SK-N-SH (cell line): ENCODE results near the gene CHST7. TPM values are rescaled to one million over a fixed set of nuclear protein-coding genes. Genes with fewer than 3 reads are reported as not detected.

Experiments
- CTCF ChIA-PET: fragments of 300-600, 350-600 bp; formaldehyde crosslinking; extraction: SDS; loops from one replicate; lab custom pipeline; 2021; lab: Yijun Ruan, JAX
- POLR2A ChIA-PET: fragments of 350-600 bp; sonication (Branson Sonifier 250); formaldehyde crosslinking; extraction: SDS; loops from one replicate; lab custom pipeline; 2020; ENCODE audit warnings: antibody characterized with exemption, inconsistent platforms; lab: Yijun Ruan, JAX
- DNase-seq: peaks from one replicate; pipeline ENCODE4 v3.0.0; 2012
- H2AFZ ChIP-seq: fragments of 200-600 bp; sonication (generic); 2 replicates; pipeline ENCODE4 v1.8.1; 2016; ENCODE audit warnings: antibody characterized with exemption, mild to moderate bottlenecking, low read depth
- H3F3A ChIP-seq: fragments of 200-600 bp; sonication (generic); replicated peaks from 2 replicates; pipeline ENCODE3; 2016; ENCODE audit warnings: antibody characterized with exemption, mild to moderate bottlenecking; ENCODE audit not compliant: insufficient read depth
- H3K27ac ChIP-seq, 2 experiments: fragments of 200-500 bp in 1 of 2; fragments of 200-600 bp in 1 of 2; sonication (Bioruptor generic) in 1 of 2; sonication (generic), shearing (Covaris generic) in 1 of 2; 2 replicates each; pipeline versions ENCODE4 v1.5.1 to v1.6.1; 2014 to 2016; ENCODE audit warnings: low read depth in 2 of 2, inconsistent platforms in 1 of 2, low read length in 1 of 2, mild to moderate bottlenecking in 1 of 2, mixed read lengths in 1 of 2
- H3K27me3 ChIP-seq: fragments of 200-600 bp; sonication (generic), shearing (Covaris generic); 2 replicates; pipeline ENCODE4 v1.6.1; 2016; ENCODE audit warnings: mixed run types; ENCODE audit not compliant: insufficient read depth
- H3K36me3 ChIP-seq, 2 experiments: fragments of 200-500 bp in 1 of 2; fragments of 200-600 bp in 1 of 2; sonication (Bioruptor generic) in 1 of 2; sonication (generic) in 1 of 2; replicated peaks in 1 of 2; 2 replicates each; pipeline versions ENCODE3 to v1.5.1; 2014 to 2016; ENCODE audit warnings: low read length in 1 of 2, mild to moderate bottlenecking in 1 of 2; ENCODE audit not compliant: insufficient read depth in 2 of 2, control insufficient read depth in 1 of 2
- H3K4me1 ChIP-seq, 2 experiments: fragments of 200-500 bp in 1 of 2; fragments of 200-600 bp in 1 of 2; sonication (Bioruptor generic) in 1 of 2; sonication (generic), shearing (Covaris generic) in 1 of 2; 2 replicates each; pipeline versions ENCODE4 v1.5.1 to v1.6.1; 2014 to 2016; ENCODE audit warnings: low read depth in 1 of 2, low read length in 1 of 2, mixed run types in 1 of 2; ENCODE audit not compliant: insufficient read depth in 2 of 2, control insufficient read depth in 1 of 2
- H3K4me2 ChIP-seq: fragments of 200-600 bp; sonication (generic), shearing (Covaris generic); 2 replicates; pipeline ENCODE4 v1.6.1; 2017; ENCODE audit warnings: mixed run types
- H3K4me3 ChIP-seq, 2 experiments: fragments of 200-500 bp in 1 of 2; fragments of 200-600 bp in 1 of 2; sonication (Bioruptor generic) in 1 of 2; sonication (generic), shearing (Covaris generic) in 1 of 2; 2 replicates each; pipeline versions ENCODE4 v1.5.1 to v1.8.1; 2014 to 2016; ENCODE audit warnings: low read depth in 2 of 2, inconsistent platforms in 1 of 2, low read length in 1 of 2, mild to moderate bottlenecking in 1 of 2, mixed read lengths in 1 of 2, moderate library complexity in 1 of 2
- H3K79me2 ChIP-seq: fragments of 200-600 bp; sonication (generic); 2 replicates; pipeline ENCODE4 v1.8.1; 2017; ENCODE audit warnings: mild to moderate bottlenecking; ENCODE audit not compliant: insufficient read depth
- H3K9ac ChIP-seq: fragments of 200-600 bp; sonication (generic); 2 replicates; pipeline ENCODE4 v1.6.1; 2017; ENCODE audit warnings: mixed run types
- H3K9me2 ChIP-seq: fragments of 200-600 bp; sonication (generic); 2 replicates; pipeline ENCODE4 v1.6.1; 2017; ENCODE audit warnings: mixed run types
- H3K9me3 ChIP-seq: fragments of 200-600 bp; sonication (generic); 2 replicates; pipeline ENCODE4 v1.6.1; 2017; ENCODE audit warnings: mixed run types, mild to moderate bottlenecking, moderate library complexity
- H4K20me1 ChIP-seq: fragments of 200-600 bp; sonication (generic); 2 replicates; pipeline ENCODE4 v1.6.1; 2017; ENCODE audit warnings: mild to moderate bottlenecking, mixed run types; ENCODE audit not compliant: insufficient read depth
- CTCF ChIP-seq: fragments of 200-600 bp; sonication (generic); IDR thresholded peaks from 2 replicates; pipeline ENCODE4 v1.6.1; 2017; ENCODE audit warnings: antibody characterized with exemption, mild to moderate bottlenecking, moderate library complexity
- GATA2 ChIP-seq: sonication (generic); formaldehyde crosslinking; IDR thresholded peaks from 2 replicates; pipeline ENCODE4 v1.5.0; 2020; ENCODE audit warnings: mild to moderate bottlenecking, missing genetic modification reagents
- MEF2A ChIP-seq: IDR thresholded peaks from 2 replicates; pipeline ENCODE4 v1.4.0; 2012; ENCODE audit warnings: low read depth, borderline replicate concordance
- MXI1 ChIP-seq: IDR thresholded peaks from 2 replicates; pipeline ENCODE4 v1.6.1; 2012; ENCODE audit warnings: mild to moderate bottlenecking, low read depth, low read length, improper control_type of control experiment
- SIN3A ChIP-seq: IDR thresholded peaks from 2 replicates; pipeline ENCODE4 v1.6.1; 2012; ENCODE audit warnings: low read depth, mild to moderate bottlenecking, low read length, moderate library complexity, borderline replicate concordance
- TAF1 ChIP-seq: IDR thresholded peaks from 2 replicates; pipeline ENCODE4 v1.6.1; 2012; ENCODE audit warnings: low read depth, mild to moderate bottlenecking, low read length, moderate library complexity, borderline replicate concordance
- TEAD4 ChIP-seq: IDR thresholded peaks from 2 replicates; pipeline ENCODE4 v1.4.0; 2012; ENCODE audit warnings: mild to moderate bottlenecking, borderline replicate concordance; ENCODE audit not compliant: insufficient read depth
- USF2 ChIP-seq: fragments of 150-350 bp; IDR thresholded peaks from 2 replicates; pipeline ENCODE4 v1.6.1; 2017; ENCODE audit warnings: antibody characterized with exemption, low read length, low read depth, borderline replicate concordance
- YY1 ChIP-seq: IDR thresholded peaks from 2 replicates; pipeline ENCODE4 v1.4.0; 2012; ENCODE audit warnings: low read depth, mild to moderate bottlenecking
- WGBS: methylation state at CpG from one replicate; pipeline ENCODE4 v1.1.6; 2017; ENCODE audit warnings: low lambda C conversion rate; 5-methylcytosine and 5-hydroxymethylcytosine counted together
- polyA plus RNA-seq, 3 experiments: library from polyadenylated mRNA; depleted of rRNA; stranded (reverse); fragments of >200 nt; gene quantifications; 2 replicates each; pipeline ENCODE4 v1.2.3, GENCODE V29; 2012
- TF ChIP-seq, protein P1 (sequence below): fragments of 150-350 bp; IDR thresholded peaks from 2 replicates; pipeline ENCODE4 v1.6.1; 2016; ENCODE audit warnings: mild to moderate bottlenecking, low read depth, low read length

CHST7 gene
- polyA plus RNA-seq, 1 of the 3 experiments (the other 2 are of a cell fraction) = 6.2 TPM

DNA sequence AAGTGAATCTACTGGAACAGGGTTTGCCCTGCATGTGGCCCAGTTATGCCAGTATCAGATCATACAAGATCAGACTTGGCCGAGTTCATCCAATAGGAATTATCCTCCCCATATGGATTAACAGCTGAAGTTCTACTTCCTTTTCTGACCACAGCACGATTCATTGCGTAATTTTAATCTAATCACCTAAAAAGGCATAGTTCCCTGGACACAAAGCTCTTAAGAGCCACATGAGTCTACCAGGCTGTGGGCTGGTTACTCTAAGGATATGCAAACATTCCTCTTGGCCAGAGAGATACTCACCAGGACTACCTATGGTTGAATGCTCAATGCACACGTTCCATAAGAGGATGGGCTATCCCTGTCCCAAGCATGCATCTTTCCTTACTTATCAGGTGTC is 46.9 kb downstream of the CHST7 start:
- H3K4me1 ChIP-seq = no peaks in the 10 kb centered on the region
- WGBS = 53% methylated on average over 4 of the region's 4 CpGs
- CTCF ChIA-PET = no interaction called here
- no peak overlapping the region for H3K9ac ChIP-seq
- H3F3A ChIP-seq = no peaks in the 10 kb centered on the region
- no peak overlapping the region for H3K27ac ChIP-seq
- POLR2A ChIA-PET = no interaction called here
- no peaks in the 10 kb centered on the region for H3K9me3 ChIP-seq
- no peaks in the 10 kb centered on the region for H3K9me2 ChIP-seq
- H3K36me3 ChIP-seq = peaks cover 0 to 12% of the 10 kb centered on the region in 2 experiments
- no peak overlapping the region for H3K4me2 ChIP-seq
- no peaks in the 10 kb centered on the region for H3K79me2 ChIP-seq
- DNase-seq = no peak
- H4K20me1 ChIP-seq = no peaks in the 10 kb centered on the region
- no peaks in the 10 kb centered on the region; the same call in 1 of the 2 replicates for H3K27me3 ChIP-seq
- no peak overlapping the region for H2AFZ ChIP-seq
- no peak for TF ChIP-seq SIN3A
- TF ChIP-seq YY1 = no peak
- TF ChIP-seq GATA2 (CRISPR knock-in tag) = no peak
- TF ChIP-seq MEF2A = no peak
- TF ChIP-seq TEAD4 = no peak
- TF ChIP-seq CTCF = no peak
- no peak for TF ChIP-seq TAF1
- no peak for TF ChIP-seq USF2
- no peak overlapping the region for H3K4me3 ChIP-seq

DNA sequence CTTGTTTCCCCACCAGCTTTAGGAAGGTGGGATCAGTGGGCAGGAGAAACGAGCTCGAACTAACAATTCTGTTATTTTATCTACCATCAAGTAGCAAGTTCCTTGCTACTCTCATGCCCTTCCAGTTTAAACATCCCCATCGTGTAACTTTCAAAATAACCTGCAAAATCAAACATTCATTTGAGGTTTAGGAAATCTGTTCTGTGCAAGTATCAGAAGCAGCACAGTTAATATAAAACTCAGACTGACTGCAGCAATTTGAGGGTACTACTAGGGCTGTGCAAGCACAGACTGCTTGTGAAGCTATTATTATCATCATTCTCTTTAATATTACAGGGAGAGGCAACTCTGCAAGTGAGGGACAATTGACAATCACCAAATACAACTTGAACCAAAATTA is 48.0 kb downstream of the CHST7 start:
- no peak overlapping the region for H3K27ac ChIP-seq
- no peaks in the 10 kb centered on the region for H3K4me1 ChIP-seq
- ChIA-PET POLR2A (no interaction called here), CTCF (no interaction called here)
- H3K9ac ChIP-seq = no peak overlapping the region
- WGBS = 53% methylated on average over 3 of the region's 3 CpGs
- H3K36me3 ChIP-seq = peaks cover 0 to 12% of the 10 kb centered on the region in 2 experiments
- no peak overlapping the region for H3K4me3 ChIP-seq
- no peak for TF ChIP-seq USF2
- TF ChIP-seq, protein P1, sequence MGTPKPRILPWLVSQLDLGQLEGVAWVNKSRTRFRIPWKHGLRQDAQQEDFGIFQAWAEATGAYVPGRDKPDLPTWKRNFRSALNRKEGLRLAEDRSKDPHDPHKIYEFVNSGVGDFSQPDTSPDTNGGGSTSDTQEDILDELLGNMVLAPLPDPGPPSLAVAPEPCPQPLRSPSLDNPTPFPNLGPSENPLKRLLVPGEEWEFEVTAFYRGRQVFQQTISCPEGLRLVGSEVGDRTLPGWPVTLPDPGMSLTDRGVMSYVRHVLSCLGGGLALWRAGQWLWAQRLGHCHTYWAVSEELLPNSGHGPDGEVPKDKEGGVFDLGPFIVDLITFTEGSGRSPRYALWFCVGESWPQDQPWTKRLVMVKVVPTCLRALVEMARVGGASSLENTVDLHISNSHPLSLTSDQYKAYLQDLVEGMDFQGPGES = no peak
- TF ChIP-seq CTCF = no peak
- no peak for TF ChIP-seq MXI1
- H3K27me3 ChIP-seq = no peaks in the 10 kb centered on the region; the same call in 1 of the 2 replicates
- DNase-seq = no peak
- no peak overlapping the region for H3K4me2 ChIP-seq
- H3F3A ChIP-seq = no peaks in the 10 kb centered on the region
- H2AFZ ChIP-seq = no peak overlapping the region
- H4K20me1 ChIP-seq = no peaks in the 10 kb centered on the region
- H3K9me2 ChIP-seq = no peaks in the 10 kb centered on the region
- no peaks in the 10 kb centered on the region for H3K79me2 ChIP-seq
- H3K9me3 ChIP-seq = no peaks in the 10 kb centered on the region
